Erythroblast (primary cell): ENCODE data around the gene OSBPL7.

Source experiments
- GATA1 ChIP-seq: IDR thresholded peaks from 2 replicates; pipeline ENCODE4 v1.6.1; 2011; ENCODE audit warnings: low read depth, mild to moderate bottlenecking, control low read depth, low read length, moderate library complexity
- POLR2A ChIP-seq: IDR thresholded peaks from 2 replicates; pipeline ENCODE4 v1.6.1; 2011; ENCODE audit warnings: mild to moderate bottlenecking, low read length

DNA sequence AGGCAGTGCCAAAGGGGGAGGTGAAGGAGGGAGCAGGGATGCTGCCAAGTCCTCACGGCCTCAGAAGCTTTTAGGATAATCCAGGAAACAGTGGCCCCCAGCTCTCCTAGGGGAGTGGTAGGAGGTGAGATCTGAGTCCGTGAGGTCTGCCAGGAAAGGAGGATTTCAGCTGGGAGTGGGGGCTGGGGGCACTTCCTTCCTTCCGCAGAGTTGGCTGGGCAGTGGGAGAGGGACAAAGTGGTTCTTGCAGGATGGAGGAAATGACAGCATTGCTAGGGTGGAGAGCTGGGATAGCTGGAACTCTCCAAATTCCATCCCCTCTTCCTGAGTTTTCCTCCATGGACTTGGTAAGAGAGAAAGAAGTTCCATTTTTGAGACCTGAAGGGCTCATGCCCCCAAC is 34.1 kb upstream of the OSBPL7 start:
- TF ChIP-seq POLR2A (no peak), GATA1 (no peak)
